Measurements from ENCODE around the gene IQUB.
"Not testable (repeated sequence)": the region's sequence is repeated elsewhere in the genome, so short reads cannot be mapped to it uniquely, and the experiment has no call there.

GRCh38 chr7:123407951-123408350, 126.4 kb downstream of the IQUB start:
- TF ChIP-seq CTCF (conservative IDR thresholded peaks at IDR 0.05; ENCODE audit: low read length); EZH2phosphoT487 (IDR thresholded peaks at IDR 0.05; ENCODE audit: borderline replicate concordance): not testable (repeated sequence)
